ENCODE data around the gene COL27A1. TPM values are rescaled to one million over a fixed set of nuclear protein-coding genes. Genes with fewer than 3 reads are reported as not detected.

The COL27A1 gene
- total RNA-seq, 3 donors from 2014 or later = 3.1 to 13.6 (median 4.0) TPM

GRCh38 chr9:114183006-114183405, 27.7 kb downstream of the COL27A1 start:
- DNase-seq = peak in 1 of 3 donors; percentile 5
- H3K4me1 ChIP-seq (ENCODE audit: low read depth) = no peaks in the 10 kb centered on the region
- TF ChIP-seq CTCF (IDR thresholded peaks at IDR 0.05) = no peak
- no peaks in the 10 kb centered on the region for H3K36me3 ChIP-seq (ENCODE audit: low read depth)
- ATAC-seq = no peak
- H3K4me3 ChIP-seq = no peak overlapping the region
- no peaks in the 10 kb centered on the region for H3K9me3 ChIP-seq
- intact Hi-C loops (cut with DNase I, micrococcal nuclease) = no loop called here

- Histone ChIP-seq H3K9me3 (no peaks in the 10 kb centered on the region), H3K4me1 (ENCODE audit: low read depth) (no peaks in the 10 kb centered on the region), H3K4me3 (no peak overlapping the region), H3K36me3 (ENCODE audit: low read depth) (no peaks in the 10 kb centered on the region)
- TF ChIP-seq CTCF (IDR thresholded peaks at IDR 0.05) = no peak
- intact Hi-C loops (cut with DNase I, micrococcal nuclease) = no loop called here
- DNase-seq = no peak
- ATAC-seq = no peak
These were observed 28.7 kb downstream of the COL27A1 start for GRCh38 chr9:114184071-114184470.

- Histone ChIP-seq H3K36me3 (ENCODE audit: low read depth) (no peaks in the 10 kb centered on the region), H3K9me3 (peaks cover 3% of the 10 kb centered on the region), H3K4me3 (no peak overlapping the region), H3K4me1 (ENCODE audit: low read depth) (no peaks in the 10 kb centered on the region)
- no peak for DNase-seq
- intact Hi-C loops (cut with DNase I, micrococcal nuclease) = no loop called here
- no peak for TF ChIP-seq CTCF (IDR thresholded peaks at IDR 0.05)
- ATAC-seq = no peak
These were observed 29.5 kb downstream of the COL27A1 start for GRCh38 chr9:114184866-114185265.

GRCh38 chr9:114185570-114186490, 30.5 kb downstream of the COL27A1 start:
- no peak for TF ChIP-seq CTCF (IDR thresholded peaks at IDR 0.05)
- intact Hi-C loops (cut with DNase I, micrococcal nuclease) = no loop called here
- peaks cover 5% of the 10 kb centered on the region for H3K9me3 ChIP-seq
- H3K36me3 ChIP-seq (ENCODE audit: low read depth) = no peaks in the 10 kb centered on the region
- H3K4me1 ChIP-seq (ENCODE audit: low read depth) = no peaks in the 10 kb centered on the region
- no peak for DNase-seq
- ATAC-seq = no peak
- no peak overlapping the region for H3K4me3 ChIP-seq

GRCh38 chr9:114186605-114187289, 31.4 kb downstream of the COL27A1 start:
- no peak for TF ChIP-seq CTCF (IDR thresholded peaks at IDR 0.05)
- no peaks in the 10 kb centered on the region for H3K36me3 ChIP-seq (ENCODE audit: low read depth)
- no peak overlapping the region for H3K4me3 ChIP-seq
- ATAC-seq = no peak
- no peak for DNase-seq
- no peaks in the 10 kb centered on the region for H3K4me1 ChIP-seq (ENCODE audit: low read depth)
- H3K9me3 ChIP-seq = peaks cover 5% of the 10 kb centered on the region
- intact Hi-C loops (cut with DNase I, micrococcal nuclease) = no loop called here
